Dermis blood vessel endothelial cell (primary cell): Measurements from ENCODE around the gene SPRED2. TPM values are rescaled to one million over a fixed set of nuclear protein-coding genes. Genes with fewer than 3 reads are reported as not detected.
"Not testable (repeated sequence)": the region's sequence is repeated elsewhere in the genome, so short reads cannot be mapped to it uniquely, and the experiment has no call there.

ENCODE experiments used
- DNase-seq: peaks from one replicate; pipeline ENCODE4 v3.0.0; 2010
- total RNA-seq: library from RNA; depleted of rRNA; stranded (reverse); fragments of >200 nt; gene quantifications from 2 replicates; pipeline ENCODE4 v1.2.3, GENCODE V29; 2014

Gene SPRED2
- total RNA-seq, 1 donor from 2014 or later = 2.2 TPM

DNA sequence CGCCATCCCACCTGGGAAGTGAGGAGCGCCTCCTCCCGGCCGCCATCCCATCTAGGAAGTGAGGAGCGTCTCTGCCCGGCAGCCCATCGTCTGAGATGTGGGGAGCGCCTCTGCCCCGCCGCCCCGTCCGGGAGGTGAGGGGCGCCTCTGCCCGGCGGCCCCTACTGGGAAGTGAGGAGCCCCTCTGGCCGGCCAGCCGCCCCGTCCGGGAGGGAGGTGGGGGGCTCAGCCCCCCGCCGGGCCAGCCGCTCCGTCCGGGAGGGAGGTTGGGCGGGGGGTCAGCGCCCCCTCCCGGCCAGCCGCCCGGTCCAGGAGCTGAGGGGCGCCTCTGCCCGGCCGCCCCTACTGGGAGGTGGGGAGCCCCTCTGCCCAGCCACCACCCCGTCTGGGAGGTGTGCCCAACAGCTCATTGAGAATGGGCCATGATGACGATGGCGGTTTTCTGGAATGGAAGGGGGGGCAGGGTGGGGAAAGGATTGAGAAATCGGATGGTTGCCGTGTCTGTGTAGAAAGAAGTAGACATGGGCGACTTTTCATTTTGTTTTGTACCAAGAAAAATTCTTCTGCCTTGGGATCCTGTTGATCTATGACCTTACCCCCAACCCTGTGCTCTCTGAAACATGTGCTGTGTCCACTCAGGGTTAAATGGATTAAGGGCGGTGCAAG is 93.4 kb downstream of the SPRED2 start:
- not testable (repeated sequence) for DNase-seq

DNA sequence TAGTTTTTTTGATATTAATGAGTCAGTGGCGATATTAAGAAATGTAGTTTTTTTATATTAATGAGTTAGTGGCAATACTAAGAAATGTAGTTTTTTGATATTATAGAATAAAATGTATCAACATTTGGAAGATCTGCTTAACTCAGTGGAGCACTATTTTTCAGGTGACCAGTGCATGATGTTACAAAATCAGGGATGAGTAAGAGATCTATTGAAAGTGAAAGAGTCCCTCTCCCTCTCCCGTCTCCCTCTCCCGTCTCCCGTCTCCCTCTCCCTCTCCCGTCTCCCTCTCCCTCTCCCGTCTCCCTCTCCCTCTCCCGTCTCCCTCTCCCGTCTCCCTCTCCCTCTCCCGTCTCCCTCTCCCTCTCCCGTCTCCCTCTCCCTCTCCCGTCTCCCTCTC is 94.5 kb downstream of the SPRED2 start:
- not testable (repeated sequence) for DNase-seq

DNA sequence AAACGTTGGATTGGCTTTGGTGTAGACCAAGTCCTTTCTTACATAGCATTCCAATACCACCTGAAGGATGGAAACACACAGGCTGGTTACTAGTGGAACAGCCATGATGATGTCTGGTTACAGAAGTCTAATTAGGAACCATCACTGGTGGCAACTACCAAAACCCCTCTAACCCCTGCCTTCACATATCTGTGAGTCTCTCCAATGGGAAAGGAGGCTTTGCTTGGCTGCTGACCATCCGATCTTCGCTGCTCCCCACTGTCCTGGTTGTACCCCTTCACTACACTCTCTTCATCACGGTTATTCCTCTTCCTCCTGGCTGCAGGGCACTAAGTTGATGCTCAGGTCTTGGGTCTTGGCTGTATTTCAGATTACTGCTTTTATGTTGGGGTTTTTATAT is 97.7 kb downstream of the SPRED2 start:
- no peak for DNase-seq

DNA sequence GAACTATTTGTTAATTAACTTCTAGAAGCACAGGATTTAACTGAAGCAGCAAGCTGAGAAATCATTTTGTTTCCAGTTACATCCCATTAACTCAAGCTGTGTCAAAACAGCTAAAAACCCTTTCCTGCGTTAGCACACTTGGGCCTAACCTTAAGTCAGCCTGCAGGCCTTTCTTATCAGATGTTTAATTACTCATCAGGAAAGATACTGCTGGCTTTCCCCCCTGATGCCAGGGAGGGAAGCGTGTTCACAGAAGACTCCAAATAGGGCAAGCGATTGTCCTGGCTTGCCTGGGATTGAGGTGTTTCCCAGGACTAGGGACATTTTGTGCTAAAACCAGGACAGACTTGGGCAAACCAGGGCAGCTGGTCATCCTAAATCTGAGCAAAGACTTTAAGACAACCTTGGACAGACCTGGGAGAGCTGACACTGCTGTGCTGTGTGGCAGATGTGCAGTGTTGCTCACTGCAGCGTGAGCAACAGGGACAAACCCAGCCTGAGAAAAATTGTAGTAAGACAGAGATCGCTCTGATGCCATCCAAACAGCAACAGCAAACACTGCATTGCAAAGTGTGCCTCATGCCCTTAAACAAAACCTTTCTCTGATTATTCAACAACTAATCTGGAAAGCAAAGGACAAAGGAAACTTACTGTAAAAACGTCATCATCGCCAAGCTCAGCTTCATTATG is 100.9 kb downstream of the SPRED2 start:
- DNase-seq = no peak

DNA sequence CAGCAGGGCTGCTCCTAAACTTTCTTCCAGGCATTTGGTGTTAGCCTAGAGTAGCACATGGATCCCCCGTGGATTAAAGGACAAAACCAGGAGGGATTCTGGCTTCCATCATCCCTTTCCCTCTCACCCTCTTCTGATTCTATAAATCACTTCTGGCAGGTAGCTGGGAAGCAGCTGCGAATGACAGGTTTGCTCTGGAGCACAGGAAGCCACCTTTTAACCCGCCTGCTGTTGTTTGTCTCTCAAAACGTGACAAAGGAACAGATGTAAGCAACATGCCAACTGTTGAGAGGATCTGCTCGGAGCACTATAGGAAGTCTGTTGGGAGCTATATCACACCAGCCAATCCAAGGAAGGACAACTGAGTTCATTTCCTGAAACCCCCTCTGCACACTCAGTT is 102.9 kb downstream of the SPRED2 start:
- DNase-seq = peak; percentile 27

DNA sequence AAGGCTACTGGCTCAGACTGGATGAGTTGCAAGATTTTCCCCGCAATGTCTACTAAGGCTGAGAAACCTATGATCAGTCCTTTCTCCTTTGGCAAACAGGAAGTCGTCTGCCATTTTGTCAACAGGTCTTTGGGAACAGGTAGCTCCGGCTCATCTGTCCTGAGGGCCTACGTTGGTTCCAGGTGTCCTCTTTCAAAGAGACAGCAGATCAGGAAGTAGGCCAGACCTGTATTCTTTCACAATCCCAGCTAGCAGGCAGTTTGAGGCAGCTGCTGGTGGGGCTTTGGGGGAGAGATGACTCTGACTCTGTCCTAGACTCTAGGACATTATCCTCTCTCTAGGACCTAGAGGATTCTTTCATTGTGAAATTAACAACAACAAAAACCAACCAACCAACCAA is 106.1 kb downstream of the SPRED2 start:
- DNase-seq = no peak

DNA sequence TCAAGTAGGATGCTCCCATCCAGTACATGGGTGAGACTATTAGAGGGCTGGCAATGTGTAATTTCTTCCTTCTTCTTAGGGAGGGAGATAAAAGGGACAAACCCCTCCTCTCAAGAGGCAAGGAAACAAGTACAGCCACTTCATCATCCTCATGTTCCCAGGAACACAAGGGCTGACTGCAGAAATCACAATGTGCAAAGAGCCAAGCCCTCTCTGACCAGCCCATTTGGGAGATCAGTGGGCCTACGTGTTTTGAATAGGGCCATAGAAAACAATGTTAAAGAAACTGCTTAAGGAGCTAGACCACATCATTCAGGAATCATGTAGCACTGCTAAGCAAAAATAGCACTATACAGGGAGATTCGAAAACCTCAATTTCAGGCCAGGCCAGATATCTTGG is 107.3 kb downstream of the SPRED2 start:
- no peak for DNase-seq

DNA sequence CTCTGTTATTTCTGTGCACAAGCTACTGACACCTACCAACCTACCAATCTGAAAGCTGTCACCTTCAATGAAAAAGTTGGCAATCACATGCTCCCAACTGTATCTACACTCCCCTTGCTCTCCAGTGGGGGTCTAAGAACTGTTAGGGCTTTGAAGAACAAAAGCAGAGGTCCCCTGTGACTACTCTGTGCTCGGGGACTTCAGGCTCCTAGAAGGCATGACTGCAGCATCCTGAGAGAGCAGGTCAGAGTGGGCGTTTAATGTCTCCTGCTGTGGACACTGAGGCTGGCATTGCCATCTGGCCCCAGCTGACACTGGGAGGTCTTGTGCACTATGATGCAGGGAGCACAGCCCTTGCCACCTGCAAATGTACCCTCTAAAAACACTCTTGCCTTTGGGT is 111.5 kb downstream of the SPRED2 start:
- no peak for DNase-seq

DNA sequence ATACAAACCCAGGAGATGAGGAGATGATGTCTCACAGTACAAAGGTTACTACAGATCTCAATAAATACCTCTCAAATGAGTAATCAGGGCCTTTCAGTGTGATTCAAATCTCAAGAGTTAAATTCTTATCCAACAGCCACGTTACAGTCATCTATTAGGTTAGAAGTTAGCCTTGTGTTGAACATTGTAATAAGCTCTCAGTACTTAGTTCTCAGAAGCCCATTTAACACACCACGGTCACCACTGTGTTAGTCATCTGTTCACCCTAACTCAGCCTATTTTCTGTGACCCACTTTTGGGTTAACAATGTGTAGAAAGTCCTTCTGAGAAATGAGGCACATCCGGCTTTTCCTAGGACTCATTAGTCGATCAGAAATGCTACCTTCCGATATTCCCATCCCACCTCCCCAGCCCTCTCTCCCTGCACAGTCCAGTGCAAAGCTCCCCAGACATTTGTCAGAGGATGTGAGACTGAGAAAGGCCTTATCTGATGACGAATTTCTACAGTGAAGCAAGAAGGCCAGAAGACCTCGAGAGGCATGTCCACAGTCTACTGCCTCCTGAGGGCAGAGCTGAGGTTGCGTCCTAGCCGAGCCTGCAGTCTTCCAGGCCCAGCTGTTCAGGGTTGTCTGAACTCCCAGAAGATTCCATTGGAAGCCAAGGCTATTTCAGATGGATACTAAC is 112.2 kb downstream of the SPRED2 start:
- DNase-seq = peak; percentile 5

DNA sequence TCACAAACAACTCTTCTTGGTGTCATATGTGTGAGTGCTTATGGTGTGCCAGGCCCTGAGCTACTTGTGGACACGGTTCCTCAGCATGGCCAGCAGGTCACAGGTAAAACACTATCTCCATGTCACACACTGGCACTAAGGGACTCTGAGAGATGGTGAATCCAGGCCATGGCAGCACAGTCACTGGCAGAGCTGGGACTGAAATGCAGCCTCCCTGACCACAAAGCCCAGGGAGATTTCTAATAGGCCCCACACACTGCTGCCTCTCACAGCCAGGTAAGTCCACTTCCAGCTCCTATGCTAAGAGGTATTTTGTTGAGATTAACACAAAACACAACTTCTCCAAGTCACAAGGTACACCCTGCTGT is 112.7 kb downstream of the SPRED2 start:
- DNase-seq = no peak

DNA sequence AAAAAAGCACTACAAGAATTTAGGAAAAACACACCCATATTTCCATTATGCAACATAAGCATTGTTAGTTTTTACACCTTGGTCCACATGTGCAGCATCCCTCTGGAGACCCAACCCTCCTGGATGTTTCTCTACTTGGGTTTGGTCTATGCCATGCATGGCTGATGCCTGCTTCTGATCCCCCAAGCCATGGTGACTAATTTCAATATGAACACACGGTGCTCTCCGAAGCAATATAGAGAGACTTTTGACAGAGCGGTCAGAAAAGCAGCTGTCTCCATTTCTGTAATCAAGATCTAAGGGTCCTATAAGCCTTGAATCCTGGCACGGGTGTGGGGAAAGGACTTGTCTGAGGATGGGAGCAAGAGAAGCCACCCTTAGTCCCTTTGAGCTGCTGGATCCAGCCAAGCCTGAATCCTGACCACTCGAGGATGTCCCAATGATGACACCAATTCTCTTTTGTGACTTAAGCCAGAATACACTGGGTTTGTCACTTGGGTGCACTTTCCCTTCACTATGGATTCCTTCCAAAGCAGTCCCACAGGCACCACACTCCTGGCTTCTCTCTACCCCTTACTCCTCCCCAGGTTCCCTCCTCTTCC is 113.2 kb downstream of the SPRED2 start:
- no peak for DNase-seq

DNA sequence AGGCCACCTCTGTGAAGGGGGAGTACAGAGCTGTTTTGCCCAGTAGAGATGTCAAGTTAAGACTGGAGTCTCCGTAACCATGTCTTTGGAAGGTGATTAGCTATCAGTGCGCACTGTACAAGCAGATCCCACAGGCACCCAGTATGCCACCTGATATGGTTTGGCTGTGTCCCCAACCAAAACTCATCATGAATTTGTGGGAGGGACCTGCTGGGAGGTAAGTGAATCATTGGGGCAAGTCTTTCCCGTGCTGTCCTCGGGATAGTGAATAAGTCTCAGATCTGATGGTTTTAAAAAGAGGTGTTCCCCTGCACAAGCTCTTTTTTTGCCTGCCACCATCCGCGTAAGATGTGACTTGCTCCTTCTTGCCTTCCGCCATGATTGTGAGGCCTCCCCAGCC is 114.6 kb downstream of the SPRED2 start:
- DNase-seq = no peak

DNA sequence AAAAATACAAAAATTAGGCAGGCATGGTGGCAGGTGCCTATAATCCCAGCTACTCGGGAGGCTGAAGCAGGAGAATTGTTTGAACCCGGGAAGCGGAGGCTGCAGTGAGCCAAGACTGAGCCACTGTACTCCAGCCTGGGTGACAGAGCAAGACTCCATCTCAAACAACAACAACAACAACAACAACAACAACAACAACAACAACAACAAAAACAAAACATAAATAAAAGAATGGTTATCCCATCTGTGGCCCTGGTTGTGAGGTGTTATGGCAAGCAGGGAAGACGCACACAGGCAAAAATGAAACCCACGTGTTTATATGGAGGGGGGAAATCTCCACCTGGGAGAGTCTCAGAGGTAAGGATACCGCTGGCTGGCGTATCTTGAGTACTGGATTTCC is 115.0 kb downstream of the SPRED2 start:
- not testable (repeated sequence) for DNase-seq

DNA sequence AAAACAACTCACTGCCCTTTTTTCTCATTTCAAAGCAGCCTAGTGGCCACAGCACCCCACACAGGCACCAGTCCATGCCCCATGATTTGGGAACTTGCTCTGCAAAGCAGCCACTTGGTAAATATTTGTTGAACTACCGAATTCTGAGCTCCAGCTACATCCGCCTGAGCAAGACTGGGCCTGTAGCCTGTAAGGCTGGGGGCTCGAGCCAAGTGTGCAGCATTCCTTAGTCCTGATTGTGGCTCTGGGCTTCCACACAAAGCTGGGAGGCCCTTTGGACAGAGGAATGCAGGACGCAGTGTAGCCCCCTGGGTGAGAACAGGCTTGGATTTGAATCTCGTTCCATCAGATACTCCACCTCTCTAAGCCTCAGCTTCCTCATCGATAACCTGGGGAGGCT is 116.3 kb downstream of the SPRED2 start:
- DNase-seq = no peak

DNA sequence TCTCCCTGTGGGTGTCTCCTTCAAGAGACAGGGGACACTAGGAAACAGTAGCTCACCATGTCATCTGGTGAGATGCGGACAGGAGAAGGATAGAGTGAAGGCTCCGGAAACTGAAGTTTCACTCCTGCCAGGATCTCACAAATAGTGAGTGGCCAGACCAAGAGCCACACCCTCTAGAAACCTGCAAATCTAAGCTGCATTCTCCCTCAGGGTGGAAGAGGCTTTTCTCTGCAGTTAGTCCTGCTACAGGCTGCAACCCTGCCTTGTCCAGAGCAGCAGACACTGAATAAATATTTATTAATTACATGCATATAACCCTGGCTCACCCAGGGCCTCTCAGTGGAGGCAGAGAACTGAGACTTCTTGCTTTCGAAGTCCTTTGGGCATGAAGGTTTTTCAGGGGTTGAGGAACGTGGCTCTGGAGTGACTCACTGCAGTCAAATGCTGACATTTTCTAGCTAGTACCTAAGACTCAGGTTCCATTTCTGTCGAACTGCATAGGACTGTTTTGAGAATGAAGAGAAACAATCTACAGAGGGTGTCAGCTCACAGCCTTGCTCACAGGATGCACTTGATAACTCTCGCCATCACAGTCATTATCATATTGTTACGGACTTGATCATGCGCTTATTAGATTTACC is 117.5 kb downstream of the SPRED2 start:
- no peak for DNase-seq

DNA sequence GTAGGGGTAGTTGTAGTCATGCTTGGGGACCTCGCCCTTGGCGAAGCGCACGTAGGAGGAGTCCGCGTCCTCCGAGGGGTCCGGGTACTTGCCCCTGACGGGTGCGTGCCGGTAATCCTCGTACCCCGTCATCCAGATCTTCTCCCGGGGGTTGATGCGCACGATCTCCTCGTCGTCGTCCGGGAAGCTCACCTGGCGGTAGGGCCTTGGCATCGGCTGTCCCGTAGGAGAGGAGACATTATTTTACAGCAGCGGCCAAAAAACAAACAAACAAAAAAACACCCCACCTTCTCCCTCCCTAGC is 118.5 kb downstream of the SPRED2 start:
- DNase-seq = no peak

DNA sequence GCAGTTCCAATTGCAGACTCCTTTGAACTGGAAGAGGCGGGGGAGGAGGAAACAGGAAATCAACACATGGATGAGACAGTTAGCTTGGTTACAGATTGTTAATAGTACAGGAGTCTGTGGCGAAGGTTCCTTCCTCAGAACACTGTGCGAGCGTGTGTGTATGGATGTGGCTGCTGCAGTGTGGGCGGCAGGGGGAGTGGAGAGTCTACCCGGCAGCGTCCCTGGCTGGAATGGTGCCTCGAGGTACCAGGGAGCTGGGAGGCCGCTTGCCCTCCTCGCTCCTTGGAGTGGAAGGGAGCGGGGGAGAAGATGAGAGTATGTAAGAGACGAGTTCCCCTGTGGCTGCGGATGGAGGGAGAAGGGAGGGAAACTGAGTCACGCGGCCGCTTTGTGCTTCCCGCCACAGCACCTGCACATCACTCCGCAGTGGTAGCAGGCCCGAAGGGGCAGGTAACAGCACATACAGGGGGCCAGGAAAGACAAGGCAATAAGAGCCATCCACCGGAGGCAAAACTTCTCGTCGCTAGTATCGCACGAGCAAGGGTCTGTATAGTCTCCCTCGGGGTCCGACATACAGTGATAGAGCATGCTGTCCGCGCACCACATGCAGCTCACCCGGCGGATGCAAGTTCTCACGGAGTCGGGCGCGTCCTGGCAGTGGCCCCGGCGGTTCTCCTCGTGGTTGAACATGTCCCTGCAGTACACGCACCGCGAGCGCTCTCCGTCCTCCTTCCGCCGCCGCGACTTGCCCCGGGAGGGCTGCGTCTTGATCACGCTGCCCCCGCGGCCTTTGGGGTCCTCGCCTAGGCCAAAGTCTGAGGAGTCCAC is 119.1 kb downstream of the SPRED2 start:
- peak; percentile 18 for DNase-seq

DNA sequence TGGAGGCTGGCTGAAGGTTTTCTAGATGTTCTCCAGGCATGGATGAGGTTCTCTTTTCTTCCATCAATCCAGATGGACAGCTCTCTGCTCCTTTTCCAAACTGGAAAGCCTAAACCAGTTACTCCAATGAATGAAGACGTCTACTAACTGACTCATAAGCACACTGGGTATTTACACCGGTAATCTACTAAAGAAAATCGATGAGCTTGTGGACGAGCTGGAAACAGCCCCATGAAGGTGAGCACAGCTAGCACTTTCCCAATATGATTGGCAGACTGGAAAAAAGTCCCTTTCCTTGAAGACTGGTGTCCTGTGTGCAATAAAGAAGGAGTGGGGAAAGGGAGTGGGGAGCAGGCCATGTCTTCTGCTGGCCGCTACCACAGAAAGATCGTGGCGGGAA is 120.8 kb downstream of the SPRED2 start:
- DNase-seq = no peak

DNA sequence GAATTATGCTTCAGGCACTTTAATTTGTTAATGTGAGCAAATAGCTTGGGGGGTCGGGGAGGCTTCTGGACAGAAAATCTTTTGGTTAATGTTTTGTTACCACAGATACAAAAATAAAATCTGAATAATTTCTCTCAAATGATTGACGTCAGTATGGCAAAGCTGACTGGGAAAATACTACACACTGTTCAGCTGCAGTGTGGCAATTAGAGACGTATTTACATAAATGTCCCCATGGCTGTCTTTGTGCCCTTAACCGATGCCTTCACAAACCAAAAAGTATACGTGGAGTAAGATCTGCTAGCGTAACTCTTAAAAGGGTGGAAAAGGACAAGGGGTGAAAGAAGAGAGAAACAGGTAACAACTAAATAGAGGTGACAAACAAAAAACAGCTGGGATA is 121.3 kb downstream of the SPRED2 start:
- DNase-seq = no peak

DNA sequence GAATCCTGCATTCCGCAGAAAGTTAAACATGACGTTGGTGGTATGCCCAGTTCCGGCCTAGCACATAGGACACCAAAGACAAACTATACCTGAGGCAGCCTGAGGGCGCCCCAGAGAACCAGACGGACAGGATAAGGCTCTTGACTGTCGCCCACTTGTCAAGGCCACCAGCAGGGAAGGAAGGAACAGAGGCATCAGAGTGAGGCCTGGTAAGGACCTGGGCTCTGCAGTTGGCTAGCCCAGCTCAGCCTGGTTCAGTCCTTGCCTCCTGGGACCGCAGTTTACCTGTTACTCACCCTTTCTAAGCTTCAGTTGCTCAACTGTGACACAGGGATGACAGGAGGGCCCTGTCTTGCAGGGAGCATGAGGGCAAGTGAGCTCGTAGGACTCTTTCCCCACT is 122.7 kb downstream of the SPRED2 start:
- DNase-seq = no peak

DNA sequence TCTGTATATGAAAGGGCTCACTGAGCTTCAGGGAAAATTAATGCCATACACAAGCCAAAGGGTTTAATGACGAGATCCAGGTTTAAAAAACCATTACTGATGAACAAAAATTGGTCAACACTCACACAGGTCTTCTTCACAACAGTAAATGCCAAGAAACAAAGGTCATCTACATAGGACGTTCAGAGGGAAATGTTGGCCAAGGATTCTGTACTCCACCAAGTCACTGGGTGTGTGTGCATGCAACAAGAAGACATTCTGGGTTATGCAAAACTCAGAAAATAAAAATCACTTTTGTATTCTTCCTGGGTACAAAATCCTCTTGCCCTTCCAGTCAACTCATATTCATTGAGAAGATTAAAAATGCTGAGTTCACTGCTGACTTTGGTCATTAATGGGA is 126.5 kb downstream of the SPRED2 start:
- no peak for DNase-seq
